ENCODE measurements around the gene CABYR.

DNA sequence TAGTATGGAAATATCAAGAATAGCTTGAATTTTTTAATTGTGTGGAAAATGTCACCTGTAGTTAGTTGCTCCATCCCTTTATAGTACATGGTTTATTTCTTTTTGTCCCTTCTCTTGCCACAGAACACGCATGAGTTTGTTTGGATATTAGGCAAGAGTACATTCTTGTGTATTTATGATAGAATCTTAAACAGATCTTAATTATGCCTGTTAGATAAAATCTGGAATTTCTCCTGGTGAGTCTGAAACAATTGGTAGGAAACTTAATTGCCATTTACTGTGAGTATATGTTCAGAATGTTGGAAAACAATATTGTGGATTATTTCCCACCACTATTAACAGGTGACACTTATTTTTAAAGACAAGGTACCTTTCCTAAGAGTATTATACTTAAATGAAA lies 30.2 kb upstream of the CABYR start:
- TF ChIP-seq FOXM1 (IDR thresholded peaks at IDR 0.05; ENCODE audit: borderline replicate concordance, low read depth) (no peak), RAD21 (IDR thresholded peaks at IDR 0.05; ENCODE audit: low read depth) (no peak)

All from Ishikawa (cell line).